GM19240 (cell line): ENCODE data around the gene DNAJC24.
"Not testable (repeated sequence)": the region's sequence is repeated elsewhere in the genome, so short reads cannot be mapped to it uniquely, and the experiment has no call there.

Experiments
- DNase-seq: peaks from one replicate; pipeline ENCODE4 v3.0.0; 2011; ENCODE audit warnings: low spot score; ENCODE audit not compliant: insufficient read length

The DNAJC24 gene, protein sequence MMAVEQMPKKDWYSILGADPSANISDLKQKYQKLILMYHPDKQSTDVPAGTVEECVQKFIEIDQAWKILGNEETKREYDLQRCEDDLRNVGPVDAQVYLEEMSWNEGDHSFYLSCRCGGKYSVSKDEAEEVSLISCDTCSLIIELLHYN

GRCh38 chr11:31369348-31370329 is at the start of gene DNAJC24, which contains the start of gene DCDC1:
Gene DNAJC24, plus strand, starts transcription at chr11:31369860. Its CDS starts 889 bp downstream, at chr11:31370749.
Gene DCDC1, minus strand, starts transcription at chr11:31369739. Its CDS starts 41,459 bp downstream, at chr11:31328280.
- peak; percentile 52 for DNase-seq

- not testable (repeated sequence) for DNase-seq
Measured at GRCh38 chr11:31321494-31321893, 48.2 kb upstream of the DNAJC24 start.

DNA sequence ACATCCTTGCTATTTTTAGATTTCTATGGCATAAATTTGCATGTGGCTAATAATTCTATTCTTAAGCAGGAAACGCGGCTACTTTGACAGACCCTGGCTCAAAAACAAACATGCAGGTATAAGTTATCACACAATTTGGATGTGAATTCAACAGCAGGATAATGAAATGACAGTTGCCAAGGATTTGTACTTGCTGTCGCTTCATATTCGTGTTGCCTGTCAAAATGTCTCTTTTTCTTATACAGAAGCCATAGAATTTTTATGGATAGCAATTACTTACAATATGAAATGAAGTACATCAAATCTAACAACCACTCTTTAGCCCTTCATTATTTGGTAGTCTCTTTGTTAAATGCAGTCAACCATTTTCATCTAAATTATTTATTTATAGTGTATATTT is 46.5 kb upstream of the DNAJC24 start:
- no peak for DNase-seq

GRCh38 chr11:31325160-31325559 is 44.5 kb upstream of the DNAJC24 start:
- no peak for DNase-seq

DNA sequence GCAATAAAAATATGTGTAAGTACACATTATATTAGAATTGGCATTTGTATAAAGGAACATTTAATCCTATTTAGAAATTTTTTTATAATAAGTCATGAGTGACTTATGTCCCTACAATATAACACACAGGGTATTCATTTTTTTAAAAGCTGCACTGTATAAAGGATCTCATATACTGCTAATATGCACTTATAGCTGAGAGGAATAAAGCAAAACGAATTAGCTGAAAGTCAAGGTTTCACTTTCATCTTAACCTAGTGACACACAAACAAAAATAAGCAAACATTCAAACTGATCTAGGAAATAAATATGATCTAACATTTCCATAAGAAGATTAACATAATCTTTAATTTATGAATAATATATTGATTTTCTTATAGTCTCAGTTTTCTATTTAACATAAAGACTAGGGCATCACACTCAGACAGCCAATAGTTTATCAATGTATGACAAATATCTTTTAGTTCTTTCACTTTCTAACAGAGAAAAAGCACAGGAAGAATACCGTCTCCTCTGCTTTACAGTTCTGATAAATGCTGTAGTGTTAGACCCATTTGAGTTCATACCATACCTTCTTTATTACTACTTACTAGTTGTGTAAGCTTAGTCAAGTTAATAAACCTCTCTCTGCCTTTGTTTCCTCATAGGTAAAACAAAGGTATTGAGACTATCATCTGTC is 43.1 kb upstream of the DNAJC24 start:
- no peak for DNase-seq

DNA sequence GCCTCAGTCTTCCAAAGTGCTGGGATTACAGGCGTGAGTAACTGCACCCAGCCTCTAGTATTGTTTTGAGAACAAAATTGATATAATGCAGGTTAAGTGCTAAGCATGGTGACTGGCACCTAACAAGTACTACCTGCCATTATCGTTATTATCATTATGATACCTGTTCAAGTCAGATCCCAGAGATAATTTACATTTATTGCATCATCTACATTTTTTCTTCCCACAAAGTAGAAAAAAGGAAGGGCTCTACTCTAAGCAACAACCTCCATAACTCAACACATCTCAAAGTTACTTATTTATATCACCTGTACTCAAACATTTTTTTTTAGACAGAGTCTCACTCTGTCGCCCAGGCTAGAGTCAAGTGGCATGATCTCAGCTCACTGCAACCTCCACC is 42.2 kb upstream of the DNAJC24 start:
- no peak for DNase-seq

- DNase-seq = no peak
Measured at GRCh38 chr11:31328697-31329096, 41.0 kb upstream of the DNAJC24 start.

DNA sequence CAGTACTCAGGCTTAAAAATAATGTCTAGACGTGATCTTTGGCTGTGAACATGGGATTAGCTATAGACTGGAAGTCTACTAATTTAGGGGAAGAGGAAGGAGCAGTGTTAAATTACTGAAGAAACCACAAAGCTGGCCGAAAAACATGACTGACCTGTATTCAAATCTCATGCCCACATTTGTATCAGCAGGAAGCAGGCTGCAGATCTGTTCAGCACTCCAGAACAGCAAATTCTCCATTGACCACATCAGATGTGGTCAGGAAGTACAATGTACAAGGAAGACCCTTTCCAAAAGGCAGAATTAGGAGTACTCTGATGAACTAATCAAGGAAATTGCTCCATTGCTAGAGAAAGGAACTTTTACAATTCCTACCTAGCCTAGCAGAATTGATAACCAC is 31.9 kb upstream of the DNAJC24 start:
- no peak for DNase-seq

DNA sequence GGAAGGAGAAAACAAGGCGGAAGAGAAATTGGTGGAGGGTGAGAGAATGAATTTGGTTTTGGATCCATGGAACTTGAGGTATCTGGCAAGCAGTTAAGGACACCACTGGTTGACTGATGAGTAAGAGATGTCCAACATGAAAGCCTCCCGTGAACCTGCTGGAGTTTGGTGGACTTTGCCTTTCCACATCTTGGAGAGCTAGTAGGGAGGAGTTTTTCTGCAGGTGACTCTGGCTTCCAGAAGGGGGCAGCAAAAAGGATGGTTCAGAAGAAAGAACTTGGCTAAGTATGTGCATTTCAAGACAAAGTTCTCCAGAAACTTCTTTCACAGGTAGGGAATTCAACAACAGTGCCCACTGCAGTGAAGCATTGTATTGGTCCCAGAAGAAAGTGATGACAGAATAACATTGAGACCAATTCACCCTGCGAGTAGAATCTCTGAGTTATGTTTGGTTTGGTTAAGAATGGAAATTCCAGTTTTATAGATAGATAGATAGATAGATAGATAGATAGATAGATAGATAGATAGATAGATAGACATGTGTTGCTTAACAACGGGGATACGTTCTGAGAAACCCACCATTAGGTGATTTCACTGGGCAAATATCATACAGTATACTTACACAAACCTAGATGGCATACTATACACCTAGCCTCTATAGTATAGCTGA is 28.6 kb upstream of the DNAJC24 start:
- peak; percentile 16 for DNase-seq

- DNase-seq = no peak
Measured at GRCh38 chr11:31351168-31351567, 18.5 kb upstream of the DNAJC24 start.

GRCh38 chr11:31355131-31355530 is 14.5 kb upstream of the DNAJC24 start:
- DNase-seq = no peak

DNA sequence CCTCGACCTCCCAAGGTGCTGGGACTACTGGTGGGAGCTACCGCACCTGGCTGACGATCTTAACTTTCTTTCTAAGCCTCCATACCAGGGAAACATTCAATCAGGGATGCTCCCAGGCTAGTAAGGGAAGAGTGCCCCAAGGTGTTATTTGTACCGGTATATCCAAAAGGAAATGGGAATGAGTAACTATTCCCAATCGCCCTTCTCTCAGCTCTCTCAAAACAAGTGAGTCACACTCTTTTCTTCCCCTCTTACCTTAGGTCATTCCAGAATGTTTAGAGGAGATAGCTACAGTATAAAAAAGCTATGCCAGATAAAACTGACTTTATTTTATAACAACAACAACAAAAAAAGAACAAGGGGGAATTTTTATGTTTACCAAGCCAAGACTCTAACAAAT is 13.8 kb upstream of the DNAJC24 start:
- DNase-seq = no peak

DNA sequence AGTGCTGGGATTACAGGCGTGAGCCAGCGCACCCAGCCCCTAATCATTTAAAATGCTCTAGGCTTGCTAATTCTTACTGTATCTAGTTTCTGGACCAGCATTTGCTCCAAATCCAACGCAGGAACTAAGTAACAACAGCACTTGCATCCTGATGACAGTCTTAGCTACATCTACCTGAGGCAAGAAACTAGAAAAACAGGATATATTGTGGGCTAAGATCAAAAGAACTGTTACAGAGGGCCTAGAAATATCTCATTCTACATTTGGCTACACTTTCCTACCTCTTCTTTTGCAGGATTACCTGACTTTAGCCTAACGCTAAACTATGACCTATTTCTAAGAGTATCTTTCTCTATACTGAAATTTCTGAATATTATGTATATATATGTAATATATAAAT is 7.9 kb upstream of the DNAJC24 start:
- no peak for DNase-seq

- DNase-seq = no peak
Measured at GRCh38 chr11:31366795-31367194, 2.9 kb upstream of the DNAJC24 start.

- no peak for DNase-seq
Measured at GRCh38 chr11:31375879-31376278, 6.2 kb downstream of the DNAJC24 start.

DNA sequence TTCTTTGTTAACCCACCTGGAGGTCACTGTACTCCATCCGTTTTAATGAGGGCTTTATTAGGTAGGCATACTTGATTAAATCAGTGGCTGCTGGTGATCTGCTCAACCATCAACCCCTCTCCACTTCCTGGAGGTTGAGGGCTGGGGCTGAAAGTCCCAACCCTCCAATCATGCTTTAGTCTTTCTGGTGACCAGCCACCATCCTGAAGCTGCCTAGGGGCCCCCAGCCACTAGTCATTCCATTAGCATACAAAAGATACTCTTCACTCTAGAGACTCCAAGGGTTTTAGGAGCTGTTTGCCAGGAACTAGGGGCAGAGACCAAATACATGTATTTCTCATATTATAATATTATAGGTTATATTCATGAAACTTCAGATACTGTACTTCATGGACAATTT is 13.5 kb downstream of the DNAJC24 start:
- DNase-seq = no peak

DNA sequence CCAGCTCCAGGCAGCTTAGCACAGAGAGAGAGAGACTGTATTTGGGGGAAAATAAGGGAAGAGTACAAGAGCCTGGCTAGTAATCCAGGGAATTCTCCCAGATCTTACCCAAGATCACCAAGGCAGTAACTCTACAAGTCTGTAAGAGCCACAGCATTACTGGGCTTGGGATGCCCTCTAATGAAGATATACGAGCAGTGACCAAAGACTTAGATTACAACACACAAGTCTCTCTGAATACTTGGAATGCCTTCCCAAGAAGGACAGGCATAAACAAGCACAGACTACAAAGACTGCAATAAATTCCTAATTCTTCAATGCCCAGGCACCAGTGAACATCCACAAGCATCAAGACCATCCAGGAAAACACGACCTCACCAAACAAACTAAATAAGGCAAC is 17.7 kb downstream of the DNAJC24 start:
- DNase-seq = no peak

DNA sequence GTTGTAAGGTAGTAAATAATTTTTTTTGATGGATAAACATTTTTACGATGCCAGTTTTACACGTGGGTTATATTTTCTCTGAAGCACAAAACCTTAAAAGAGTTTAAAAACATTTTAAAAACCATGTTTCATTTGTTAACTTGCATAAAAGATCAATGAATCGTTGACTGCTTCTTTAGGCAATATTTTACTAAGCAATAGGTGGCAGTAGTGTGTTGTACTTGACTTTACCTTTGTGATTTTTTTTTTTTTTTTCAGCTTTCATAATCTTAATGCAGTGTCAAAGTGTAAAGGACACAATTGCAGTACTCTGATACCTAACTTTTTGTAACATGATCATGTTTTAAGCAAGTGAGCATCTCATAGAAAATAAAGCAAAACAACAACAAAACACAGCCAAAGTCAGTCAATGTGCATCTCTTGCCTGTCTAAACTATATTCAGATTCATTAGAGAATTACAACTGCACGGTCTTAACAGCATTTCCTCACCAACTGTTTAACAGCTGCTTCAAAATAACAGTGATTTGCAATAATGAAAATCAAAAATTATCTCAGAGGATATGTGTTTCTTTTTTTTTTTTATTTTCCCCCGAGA is 27.7 kb downstream of the DNAJC24 start:
- no peak for DNase-seq

- DNase-seq = no peak
Measured at GRCh38 chr11:31404614-31405013, 35.0 kb downstream of the DNAJC24 start.

- DNase-seq = no peak
Measured at GRCh38 chr11:31408201-31408600, 38.5 kb downstream of the DNAJC24 start.

GRCh38 chr11:31412946-31413345 is 43.3 kb downstream of the DNAJC24 start:
- no peak for DNase-seq
